Calu3 (cell line): ENCODE results near the gene CHRND. TPM values are rescaled to one million over a fixed set of nuclear protein-coding genes. Genes with fewer than 3 reads are reported as not detected.

Experiments used
- BruUV-seq: library from RNA; stranded (reverse); fragments of 400-500 nt; replicated peaks from 2 replicates; lab custom pipeline; 2021; lab: Mats Ljungman, UMichigan
- CTCF ChIA-PET: fragments of 300-600 bp; sonication (Branson Sonifier 250); formaldehyde crosslinking; loops from one replicate; lab custom pipeline; 2022; ENCODE audit warnings: antibody characterized with exemption; lab: Charles Lee
- DNase-seq: peaks from one replicate; pipeline ENCODE4 v3.0.0; 2022
- H3K27ac Mint-ChIP-seq: one replicate; pipeline ENCODE4 v1.8.0; 2022; ENCODE audit warnings: mixed read lengths; ENCODE audit not compliant: unreplicated experiment
- H3K27me3 Mint-ChIP-seq: one replicate; pipeline ENCODE4 v1.8.0; 2022; ENCODE audit warnings: mixed read lengths; ENCODE audit not compliant: unreplicated experiment
- H3K36me3 Mint-ChIP-seq: one replicate; pipeline ENCODE4 v1.8.0; 2022; ENCODE audit warnings: mild to moderate bottlenecking, moderate library complexity, mixed read lengths; ENCODE audit not compliant: insufficient read depth, unreplicated experiment
- H3K4me1 Mint-ChIP-seq: one replicate; pipeline ENCODE4 v1.8.0; 2022; ENCODE audit warnings: mild to moderate bottlenecking, low read depth, mixed read lengths; ENCODE audit not compliant: unreplicated experiment
- H3K4me3 Mint-ChIP-seq: one replicate; pipeline ENCODE4 v1.8.0; 2022; ENCODE audit warnings: mild to moderate bottlenecking, low read depth, moderate library complexity, mixed read lengths; ENCODE audit not compliant: unreplicated experiment
- H3K9me3 Mint-ChIP-seq: one replicate; pipeline ENCODE4 v1.8.0; 2022; ENCODE audit warnings: low read depth, mixed read lengths; ENCODE audit not compliant: unreplicated experiment
- CTCF ChIP-seq: fragments of 200-600 bp; IDR thresholded peaks from one replicate; pipeline ENCODE4 v1.8.0; 2022; ENCODE audit warnings: antibody characterized with exemption; ENCODE audit not compliant: unreplicated experiment
- intact Hi-C: fragments of 100-400 bp; cut with micrococcal nuclease; formaldehyde crosslinking; loops from one replicate; pipeline ENCODE4 v1.10.0; 2022; ENCODE audit not compliant: unreplicated experiment
- total RNA-seq: library from RNA; stranded (reverse); gene quantifications from 2 replicates; pipeline ENCODE4 v1.2.3, GENCODE V29; 2022

Gene CHRND
- total RNA-seq, 1 experiment from 2014 or later, result not detected

GRCh38 chr2:232505856-232506255 is 20.1 kb upstream of the CHRND start:
- no peak for DNase-seq
- TF ChIP-seq CTCF, result no peak
- Mint-ChIP-seq H3K36me3 (no peaks in the 10 kb centered on the region), H3K27me3 (peaks cover 79% of the 10 kb centered on the region), H3K27ac (no peak overlapping the region), H3K4me1 (no peaks in the 10 kb centered on the region), H3K9me3 (no peaks in the 10 kb centered on the region), H3K4me3 (no peak overlapping the region)
- CTCF ChIA-PET, result no interaction called here
- BruUV-seq, result no TSS peak
- intact Hi-C loops, result no loop called here

GRCh38 chr2:232506709-232507108 is 19.3 kb upstream of the CHRND start:
- CTCF ChIA-PET, result no interaction called here
- DNase-seq, result no peak
- Mint-ChIP-seq H3K9me3 (no peaks in the 10 kb centered on the region), H3K27ac (no peak overlapping the region), H3K4me1 (no peaks in the 10 kb centered on the region), H3K27me3 (peaks cover 80% of the 10 kb centered on the region), H3K36me3 (no peaks in the 10 kb centered on the region), H3K4me3 (no peak overlapping the region)
- BruUV-seq, result no TSS peak
- no peak for TF ChIP-seq CTCF
- intact Hi-C loops, result no loop called here

- Mint-ChIP-seq H3K4me1 (no peaks in the 10 kb centered on the region), H3K27me3 (peaks cover 93% of the 10 kb centered on the region), H3K9me3 (no peaks in the 10 kb centered on the region), H3K36me3 (no peaks in the 10 kb centered on the region), H3K4me3 (no peak overlapping the region), H3K27ac (no peak overlapping the region)
- TF ChIP-seq CTCF, result no peak
- CTCF ChIA-PET, result no interaction called here
- DNase-seq, result no peak
- no TSS peak for BruUV-seq
- intact Hi-C loops, result no loop called here
Observed at GRCh38 chr2:232508251-232508650, 17.7 kb upstream of the CHRND start.

GRCh38 chr2:232511336-232511890 is 14.5 kb upstream of the CHRND start:
- intact Hi-C loops, result no loop called here
- H3K36me3 Mint-ChIP-seq, result no peaks in the 10 kb centered on the region
- H3K27ac Mint-ChIP-seq, result no peak overlapping the region
- H3K27me3 Mint-ChIP-seq, result peaks cover 90% of the 10 kb centered on the region
- BruUV-seq, result no TSS peak
- H3K4me1 Mint-ChIP-seq, result no peaks in the 10 kb centered on the region
- no peak overlapping the region for H3K4me3 Mint-ChIP-seq
- DNase-seq, result no peak
- CTCF ChIA-PET, result no interaction called here
- no peaks in the 10 kb centered on the region for H3K9me3 Mint-ChIP-seq
- no peak for TF ChIP-seq CTCF
